ENCODE measurements around the gene TPK1.

DNA sequence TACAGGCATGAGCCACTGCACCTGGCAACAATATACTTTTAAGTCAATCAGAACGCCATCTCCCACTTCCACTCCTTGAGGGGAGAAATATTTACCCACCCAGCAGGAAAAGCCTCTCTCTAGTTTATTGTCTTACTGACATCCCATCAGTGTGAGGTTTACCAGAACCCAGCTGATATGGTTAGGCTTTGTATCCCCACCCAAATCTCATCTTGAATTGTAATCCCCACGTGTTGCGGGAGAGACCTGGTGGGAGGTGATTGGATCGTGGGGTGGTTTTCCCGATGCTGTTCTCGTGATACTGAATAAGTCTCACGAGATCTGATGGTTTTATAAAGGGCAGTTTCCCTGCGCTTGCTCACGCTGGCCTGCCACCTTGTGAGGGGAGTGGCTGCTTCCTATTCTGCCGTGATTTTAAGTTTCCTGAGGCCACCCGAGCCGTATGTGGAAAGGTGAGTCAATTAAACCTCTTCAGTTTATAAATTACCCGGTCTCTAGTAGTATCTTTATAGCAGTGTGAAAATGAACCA is 37.5 kb upstream of the TPK1 start:
- TF ChIP-seq POLR2A (IDR thresholded peaks at IDR 0.05): no peak
- TF ChIP-seq, protein P1, sequence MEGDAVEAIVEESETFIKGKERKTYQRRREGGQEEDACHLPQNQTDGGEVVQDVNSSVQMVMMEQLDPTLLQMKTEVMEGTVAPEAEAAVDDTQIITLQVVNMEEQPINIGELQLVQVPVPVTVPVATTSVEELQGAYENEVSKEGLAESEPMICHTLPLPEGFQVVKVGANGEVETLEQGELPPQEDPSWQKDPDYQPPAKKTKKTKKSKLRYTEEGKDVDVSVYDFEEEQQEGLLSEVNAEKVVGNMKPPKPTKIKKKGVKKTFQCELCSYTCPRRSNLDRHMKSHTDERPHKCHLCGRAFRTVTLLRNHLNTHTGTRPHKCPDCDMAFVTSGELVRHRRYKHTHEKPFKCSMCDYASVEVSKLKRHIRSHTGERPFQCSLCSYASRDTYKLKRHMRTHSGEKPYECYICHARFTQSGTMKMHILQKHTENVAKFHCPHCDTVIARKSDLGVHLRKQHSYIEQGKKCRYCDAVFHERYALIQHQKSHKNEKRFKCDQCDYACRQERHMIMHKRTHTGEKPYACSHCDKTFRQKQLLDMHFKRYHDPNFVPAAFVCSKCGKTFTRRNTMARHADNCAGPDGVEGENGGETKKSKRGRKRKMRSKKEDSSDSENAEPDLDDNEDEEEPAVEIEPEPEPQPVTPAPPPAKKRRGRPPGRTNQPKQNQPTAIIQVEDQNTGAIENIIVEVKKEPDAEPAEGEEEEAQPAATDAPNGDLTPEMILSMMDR (IDR thresholded peaks at IDR 0.05): no peak

Measured in Peyer's patch (tissue), 4 donors.